H1 (cell line): ENCODE data around the gene DRAM1. TPM values are rescaled to one million over a fixed set of nuclear protein-coding genes. Genes with fewer than 3 reads are reported as not detected.

Experiments used
- CTCF ChIA-PET: fragments of 300-600 bp; sonication (Branson Sonifier 250); formaldehyde crosslinking; loops from one replicate; lab custom pipeline; 2021; ENCODE audit not compliant: partially characterized antibody; lab: Charles Lee
- POLR2A ChIA-PET: fragments of 300-600 bp; sonication (Branson Sonifier 250); formaldehyde crosslinking; loops from one replicate; lab custom pipeline; 2021; ENCODE audit warnings: inconsistent platforms; ENCODE audit not compliant: partially characterized antibody; lab: Charles Lee
- DNase-seq, 2 experiments: peaks; one replicate each; pipeline versions ENCODE4 v3.0.0 to v3.0.0-alpha.2; 2010 to 2022; ENCODE audit warnings: low spot score in 2 of 2, low read depth in 1 of 2, mixed read lengths in 1 of 2
- FAIRE-seq: peaks from 2 replicates; lab custom pipeline; 2011; peaks lifted over from hg19 to GRCh38; lab: Jason Lieb, UNC
- H2AFZ ChIP-seq: 2 replicates; pipeline ENCODE4 v1.8.1; 2012; ENCODE audit warnings: low read length, inconsistent platforms
- H2AK5ac ChIP-seq: 2 replicates; pipeline ENCODE4 v1.6.1; 2013; ENCODE audit warnings: low read depth, low read length
- H2BK120ac ChIP-seq: replicated peaks from 2 replicates; pipeline ENCODE3; 2013; ENCODE audit warnings: low read depth, low read length, inconsistent platforms
- H2BK12ac ChIP-seq: 2 replicates; pipeline ENCODE4 v1.6.1; 2013; ENCODE audit warnings: low read depth, low read length
- H2BK15ac ChIP-seq: 2 replicates; pipeline ENCODE4 v1.6.1; 2013; ENCODE audit warnings: low read length
- H2BK20ac ChIP-seq: 2 replicates; pipeline ENCODE4 v1.6.1; 2013; ENCODE audit warnings: low read length
- H2BK5ac ChIP-seq: 2 replicates; pipeline ENCODE4 v1.6.1; 2013; ENCODE audit warnings: low read depth, low read length
- H3K14ac ChIP-seq: 2 replicates; pipeline ENCODE4 v1.6.1; 2013; ENCODE audit warnings: inconsistent platforms; ENCODE audit not compliant: insufficient read length
- H3K18ac ChIP-seq: 2 replicates; pipeline ENCODE4 v1.6.1; 2013; ENCODE audit warnings: low read length; ENCODE audit errors: extremely low read depth
- H3K23ac ChIP-seq: 2 replicates; pipeline ENCODE4 v1.6.1; 2013; ENCODE audit warnings: inconsistent platforms; ENCODE audit not compliant: insufficient read length
- H3K23me2 ChIP-seq: 2 replicates; pipeline ENCODE4 v1.6.1; 2013; ENCODE audit warnings: low read depth, low read length
- H3K27ac ChIP-seq: 2 replicates; pipeline ENCODE4 v1.6.1; 2011; ENCODE audit warnings: low read depth, low read length, inconsistent platforms
- H3K27me3 ChIP-seq, 4 experiments: replicated peaks in 1 of 4; 1 replicate in 1 of 4; 2 replicates in 3 of 4; pipeline versions ENCODE4 v1.6.1 to v1.8.1; 2011 to 2013; ENCODE audit warnings: low read length in 3 of 4, mild to moderate bottlenecking in 3 of 4, inconsistent platforms in 2 of 4, mixed read lengths in 2 of 4, moderate library complexity in 1 of 4; ENCODE audit not compliant: control insufficient read depth in 3 of 4, insufficient read depth in 3 of 4; ENCODE audit errors: extremely low read depth in 1 of 4
- H3K36me3 ChIP-seq, 4 experiments: 2 replicates each; pipeline versions ENCODE4 v1.6.1 to v1.8.1; 2011 to 2013; ENCODE audit warnings: mild to moderate bottlenecking in 4 of 4, low read length in 3 of 4, moderate library complexity in 2 of 4, control low read depth in 1 of 4, inconsistent platforms in 1 of 4; ENCODE audit not compliant: insufficient read depth in 4 of 4, control insufficient read depth in 2 of 4
- H3K4ac ChIP-seq: replicated peaks from 2 replicates; pipeline ENCODE3; 2013; ENCODE audit warnings: low read length, low read depth, mixed read lengths, inconsistent platforms; ENCODE audit not compliant: insufficient read length
- H3K4me1 ChIP-seq, 4 experiments: replicated peaks in 1 of 4; 1 replicate in 1 of 4; 2 replicates in 3 of 4; pipeline versions ENCODE4 v1.6.1 to v1.8.1; 2011 to 2013; ENCODE audit warnings: low read length in 3 of 4, inconsistent platforms in 2 of 4, mixed read lengths in 1 of 4; ENCODE audit not compliant: insufficient read depth in 4 of 4, control insufficient read depth in 3 of 4
- H3K4me2 ChIP-seq, 2 experiments: 2 replicates each; pipeline versions ENCODE4 v1.6.1 to v1.8.1; 2011 to 2013; ENCODE audit warnings: low read depth in 2 of 2, low read length in 2 of 2, control low read depth in 1 of 2, inconsistent platforms in 1 of 2, mild to moderate bottlenecking in 1 of 2; ENCODE audit not compliant: insufficient read depth in 1 of 2
- H3K4me3 ChIP-seq, 4 experiments: fragments of 200-600, 300-600 bp in 1 of 4; sonication (generic), shearing (Covaris generic), sonication (Bioruptor Twin) in 1 of 4; 2 replicates each; pipeline versions ENCODE4 v1.5.1 to v1.8.1; 2011 to 2016; ENCODE audit warnings: low read length in 4 of 4, low read depth in 3 of 4, control low read depth in 2 of 4, inconsistent platforms in 2 of 4, mild to moderate bottlenecking in 2 of 4, mixed read lengths in 1 of 4, moderate library complexity in 1 of 4; ENCODE audit not compliant: insufficient read depth in 2 of 4; ENCODE audit errors: extremely low read depth in 1 of 4
- H3K56ac ChIP-seq: replicated peaks from 2 replicates; pipeline ENCODE3; 2013; ENCODE audit warnings: low read depth, mild to moderate bottlenecking, mixed read lengths, low read length, inconsistent platforms; ENCODE audit not compliant: insufficient read length
- H3K79me1 ChIP-seq: 2 replicates; pipeline ENCODE4 v1.6.1; 2013; ENCODE audit warnings: low read depth, low read length, control low read depth
- H3K79me2 ChIP-seq, 2 experiments: 2 replicates each; pipeline versions ENCODE4 v1.6.1 to v1.8.1; 2012 to 2013; ENCODE audit warnings: low read length in 2 of 2, mild to moderate bottlenecking in 2 of 2, inconsistent platforms in 1 of 2; ENCODE audit not compliant: insufficient read depth in 2 of 2, control insufficient read depth in 1 of 2
- H3K9ac ChIP-seq, 4 experiments: replicated peaks in 1 of 4; 1 replicate in 1 of 4; 2 replicates in 3 of 4; pipeline versions ENCODE4 v1.6.1 to v1.8.1; 2011 to 2013; ENCODE audit warnings: low read depth in 3 of 4, low read length in 3 of 4, control low read depth in 2 of 4, mild to moderate bottlenecking in 2 of 4, moderate library complexity in 2 of 4, inconsistent platforms in 1 of 4; ENCODE audit errors: extremely low read depth in 1 of 4
- H3K9me3 ChIP-seq, 2 experiments: 2 replicates each; pipeline versions ENCODE4 v1.6.1 to v1.8.1; 2012 to 2013; ENCODE audit warnings: mild to moderate bottlenecking in 2 of 2, moderate library complexity in 2 of 2, control low read depth in 1 of 2, inconsistent platforms in 1 of 2, low read depth in 1 of 2, low read length in 1 of 2, mixed read lengths in 1 of 2; ENCODE audit not compliant: insufficient read depth in 2 of 2
- H4K20me1 ChIP-seq, 2 experiments: replicated peaks in 1 of 2; 2 replicates each; pipeline versions ENCODE3 to v1.8.1; 2011 to 2013; ENCODE audit warnings: inconsistent platforms in 2 of 2, low read length in 2 of 2, mild to moderate bottlenecking in 1 of 2; ENCODE audit not compliant: insufficient read depth in 2 of 2, control insufficient read depth in 1 of 2
- H4K5ac ChIP-seq: 2 replicates; pipeline ENCODE4 v1.6.1; 2013; ENCODE audit warnings: low read length, low read depth, mixed read lengths, inconsistent platforms; ENCODE audit not compliant: insufficient read length
- H4K8ac ChIP-seq: 2 replicates; pipeline ENCODE4 v1.8.0; 2013; ENCODE audit warnings: mild to moderate bottlenecking, moderate library complexity, low read length, inconsistent platforms; ENCODE audit not compliant: insufficient read depth; ENCODE audit errors: extremely low read depth
- H4K91ac ChIP-seq: replicated peaks from 2 replicates; pipeline ENCODE3; 2013; ENCODE audit warnings: low read length, mixed read lengths, inconsistent platforms; ENCODE audit not compliant: insufficient read length
- RFX5 ChIP-seq: IDR thresholded peaks from 2 replicates; pipeline ENCODE4 v1.6.1; 2011; ENCODE audit warnings: low read depth, low read length, improper control_type of control experiment, borderline replicate concordance
- WGBS, 2 experiments: shearing (Covaris generic) in 1 of 2; methylation state at CpG; one replicate each; pipeline versions ENCODE4 v1.1.6 to v1.1.7; 2013 to 2015; ENCODE audit warnings: low lambda C conversion rate in 2 of 2, mixed read lengths in 2 of 2, inconsistent platforms in 1 of 2, low coverage in 1 of 2, missing lambda C conversion rate in 1 of 2; ENCODE audit not compliant: insufficient replicate concordance in 2 of 2, insufficient coverage in 1 of 2, insufficient read length in 1 of 2; ENCODE audit errors: extremely low coverage in 1 of 2, missing lambda C conversion rate in 1 of 2; 5-methylcytosine and 5-hydroxymethylcytosine counted together
- polyA plus RNA-seq, 7 experiments: library from polyadenylated mRNA; depleted of rRNA in 3 of 7; stranded (reverse) in 5 of 7; unstranded in 2 of 7; fragments of >200 nt in 5 of 7; fragments of 200-250 nt in 2 of 7; gene quantifications; 1 replicate in 5 of 7; 2 replicates in 1 of 7; 4 replicates in 1 of 7; pipeline versions ENCODE4 v1.2.1 to v1.2.3, GENCODE V29; 2011 to 2013; ENCODE audit warnings: missing spikeins in 2 of 7, mixed read lengths in 2 of 7
- total RNA-seq: library from RNA; stranded (reverse); fragmentation: NEBNext Ultra II Directional; extraction: Animal tissue kit (Norgen Biotek cat#: 25700); gene quantifications from 2 replicates; pipeline ENCODE4 v1.2.1, GENCODE V29; 2021

The DRAM1 gene
- total and polyA plus RNA-seq, 2 of the 8 experiments (the other 6 are each of a cell fraction or from before 2014, with no cell fraction given) = 4.6 to 6.2 TPM

GRCh38 chr12:101902641-101903040 is 25.3 kb downstream of the DRAM1 start:
- Histone ChIP-seq H4K20me1 (no peaks in the 10 kb centered on the region), H3K4ac (no peak overlapping the region), H3K4me3 (no peak overlapping the region), H2AK5ac (no peak overlapping the region), H3K4me2 (no peak overlapping the region), H3K14ac (no peak overlapping the region), H2BK5ac (no peak overlapping the region), H3K79me1 (no peaks in the 10 kb centered on the region), H3K27me3 (no peaks in the 10 kb centered on the region), H4K8ac (no peak overlapping the region), H3K23ac (no peak overlapping the region), H3K56ac (no peak overlapping the region), H4K91ac (no peak overlapping the region), H3K23me2 (no peaks in the 10 kb centered on the region)
- ChIA-PET POLR2A (no interaction called here), CTCF (interaction anchor here (0.6 to 1.0 kb wide), 2 partner anchors 21 to 678 kb away, joined by 3 read pairs; no protein-coding TSS in a partner anchor)
- FAIRE-seq = no peak
- 96% methylated on average over 5 of the region's 8 CpGs; no CpG with 5 or more reads in 1 of the 2 experiments for WGBS, 2 experiments
- no peak for TF ChIP-seq RFX5
- TF ChIP-seq, all 59 proteins: peak for 0
- no peak overlapping the region for H4K5ac ChIP-seq
- H3K4me1 ChIP-seq = peaks cover 0 to under 1% (median 0%) of the 10 kb centered on the region in 4 experiments; a peak in 1 of 7 replicates
- H3K18ac ChIP-seq = no peak overlapping the region
- DNase-seq = no peak
- H3K9ac ChIP-seq = no peak overlapping the region
- H2BK15ac ChIP-seq = no peak overlapping the region
- no peak overlapping the region for H2BK20ac ChIP-seq
- no peaks in the 10 kb centered on the region for H3K79me2 ChIP-seq
- no peaks in the 10 kb centered on the region for H3K36me3 ChIP-seq
- H3K27ac ChIP-seq = no peak overlapping the region
- no peak overlapping the region for H2AFZ ChIP-seq
- H2BK120ac ChIP-seq = no peak overlapping the region
- H3K9me3 ChIP-seq = no peaks in the 10 kb centered on the region
- no peak overlapping the region for H2BK12ac ChIP-seq
